MM.1S (cell line): ENCODE results near the gene TOP2B.

Source experiments
- DNase-seq: peaks from one replicate; pipeline ENCODE4 v3.0.0-alpha.2; 2015
- H2AFZ ChIP-seq: fragments of 300-600 bp; sonication (generic); 2 replicates; pipeline ENCODE4 v1.6.0; 2016; ENCODE audit warnings: antibody characterized with exemption, low read length
- H3F3A ChIP-seq: fragments of 300-600 bp; sonication (generic); 2 replicates; pipeline ENCODE4 v1.6.1; 2016; ENCODE audit warnings: mild to moderate bottlenecking, antibody characterized with exemption, low read length, moderate library complexity, mixed read lengths; ENCODE audit not compliant: insufficient read depth
- H3K27ac ChIP-seq: fragments of 300-600 bp; sonication (generic); 2 replicates; pipeline ENCODE4 v1.5.1; 2016; ENCODE audit warnings: mild to moderate bottlenecking, low read length
- H3K27me3 ChIP-seq: fragments of 300-600 bp; sonication (generic); replicated peaks from 2 replicates; pipeline ENCODE4 v1.6.0; 2016; ENCODE audit warnings: low read length; ENCODE audit not compliant: insufficient read depth
- H3K36me3 ChIP-seq: fragments of 300-600 bp; sonication (generic); replicated peaks from 2 replicates; pipeline ENCODE4 v1.6.1; 2016; ENCODE audit warnings: mild to moderate bottlenecking, low read length, mixed read lengths; ENCODE audit not compliant: insufficient read depth
- H3K4me1 ChIP-seq: fragments of 300-600 bp; sonication (generic); 2 replicates; pipeline ENCODE4 v1.6.1; 2016; ENCODE audit warnings: low read length, mixed read lengths
- H3K4me2 ChIP-seq: fragments of 300-600 bp; sonication (generic); 2 replicates; pipeline ENCODE4 v1.6.0; 2016; ENCODE audit warnings: low read depth, low read length
- H3K4me3 ChIP-seq: fragments of 300-600 bp; sonication (generic); 2 replicates; pipeline ENCODE4 v1.5.1; 2016; ENCODE audit warnings: low read length, mixed read lengths
- H3K79me2 ChIP-seq: fragments of 300-600 bp; sonication (generic); 2 replicates; pipeline ENCODE4 v1.6.1; 2016; ENCODE audit warnings: mixed run types, low read length, mixed read lengths
- H3K9ac ChIP-seq: fragments of 300-600 bp; sonication (generic); 2 replicates; pipeline ENCODE4 v1.6.1; 2016; ENCODE audit warnings: low read length, mixed read lengths
- H3K9me2 ChIP-seq: fragments of 300-600 bp; sonication (generic); replicated peaks from 2 replicates; pipeline ENCODE4 v1.6.1; 2016; ENCODE audit warnings: mild to moderate bottlenecking, low read length, mixed read lengths; ENCODE audit not compliant: insufficient read depth
- H3K9me3 ChIP-seq: fragments of 300-600 bp; sonication (generic); replicated peaks from 2 replicates; pipeline ENCODE4 v1.6.1; 2016; ENCODE audit warnings: mild to moderate bottlenecking, low read length, mixed read lengths; ENCODE audit not compliant: insufficient read depth
- H4K20me1 ChIP-seq: fragments of 300-600 bp; sonication (generic); 2 replicates; pipeline ENCODE4 v1.6.1; 2016; ENCODE audit warnings: mild to moderate bottlenecking, low read length, moderate library complexity, mixed read lengths; ENCODE audit not compliant: insufficient read depth
- EZH2 ChIP-seq: fragments of 300-600 bp; sonication (generic); optimal IDR thresholded peaks from 2 replicates; pipeline ENCODE3; 2017; ENCODE audit warnings: low read depth, mild to moderate bottlenecking, antibody characterized with exemption, low read length, mixed read lengths
- EZH2phosphoT487 ChIP-seq: fragments of 300-600 bp; sonication (generic); IDR thresholded peaks from 2 replicates; pipeline ENCODE4 v1.6.1; 2018; ENCODE audit warnings: antibody characterized with exemption, low read length
- TF ChIP-seq, protein P1 (sequence below): fragments of 300-600 bp; sonication (generic); IDR thresholded peaks from 2 replicates; pipeline ENCODE4 v1.5.1; 2016; ENCODE audit warnings: antibody characterized with exemption, low read length, mixed read lengths

The TOP2B gene

GRCh38 chr3:25594007-25594502 lies 70.7 kb downstream of the TOP2B start:
- Histone ChIP-seq H3K4me2 (no peak overlapping the region), H3K79me2 (no peaks in the 10 kb centered on the region), H3K27ac (no peak overlapping the region), H3K9me3 (no peaks in the 10 kb centered on the region), H3K4me1 (no peaks in the 10 kb centered on the region), H3K9ac (no peak overlapping the region), H3K36me3 (no peaks in the 10 kb centered on the region; the same call in 1 of the 2 replicates), H3K9me2 (no peaks in the 10 kb centered on the region), H2AFZ (no peak overlapping the region), H4K20me1 (no peaks in the 10 kb centered on the region), H3F3A (0 out of 2 replicates have a peak, but pooled peaks cover 2% of the 10 kb centered on the region), H3K4me3 (no peak overlapping the region), H3K27me3 (no peaks in the 10 kb centered on the region)
- peak; percentile 46 for DNase-seq
- TF ChIP-seq EZH2phosphoT487: no peak
- TF ChIP-seq, protein P1, sequence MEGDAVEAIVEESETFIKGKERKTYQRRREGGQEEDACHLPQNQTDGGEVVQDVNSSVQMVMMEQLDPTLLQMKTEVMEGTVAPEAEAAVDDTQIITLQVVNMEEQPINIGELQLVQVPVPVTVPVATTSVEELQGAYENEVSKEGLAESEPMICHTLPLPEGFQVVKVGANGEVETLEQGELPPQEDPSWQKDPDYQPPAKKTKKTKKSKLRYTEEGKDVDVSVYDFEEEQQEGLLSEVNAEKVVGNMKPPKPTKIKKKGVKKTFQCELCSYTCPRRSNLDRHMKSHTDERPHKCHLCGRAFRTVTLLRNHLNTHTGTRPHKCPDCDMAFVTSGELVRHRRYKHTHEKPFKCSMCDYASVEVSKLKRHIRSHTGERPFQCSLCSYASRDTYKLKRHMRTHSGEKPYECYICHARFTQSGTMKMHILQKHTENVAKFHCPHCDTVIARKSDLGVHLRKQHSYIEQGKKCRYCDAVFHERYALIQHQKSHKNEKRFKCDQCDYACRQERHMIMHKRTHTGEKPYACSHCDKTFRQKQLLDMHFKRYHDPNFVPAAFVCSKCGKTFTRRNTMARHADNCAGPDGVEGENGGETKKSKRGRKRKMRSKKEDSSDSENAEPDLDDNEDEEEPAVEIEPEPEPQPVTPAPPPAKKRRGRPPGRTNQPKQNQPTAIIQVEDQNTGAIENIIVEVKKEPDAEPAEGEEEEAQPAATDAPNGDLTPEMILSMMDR: peak; percentile 72

GRCh38 chr3:25593001-25593400 lies 71.7 kb downstream of the TOP2B start:
- no peaks in the 10 kb centered on the region for H3K9me2 ChIP-seq
- no peak overlapping the region for H3K27ac ChIP-seq
- no peak overlapping the region for H3K4me3 ChIP-seq
- H3K4me2 ChIP-seq: no peak overlapping the region
- no peaks in the 10 kb centered on the region for H3K9me3 ChIP-seq
- H3K79me2 ChIP-seq: no peaks in the 10 kb centered on the region
- no peaks in the 10 kb centered on the region for H3K36me3 ChIP-seq
- no peaks in the 10 kb centered on the region for H3K4me1 ChIP-seq
- 0 out of 2 replicates have a peak, but pooled peaks cover 2% of the 10 kb centered on the region for H3F3A ChIP-seq
- no peaks in the 10 kb centered on the region for H3K27me3 ChIP-seq
- TF ChIP-seq, protein P1: no peak
- H3K9ac ChIP-seq: no peak overlapping the region
- no peaks in the 10 kb centered on the region for H4K20me1 ChIP-seq
- no peak for DNase-seq
- no peak overlapping the region for H2AFZ ChIP-seq

- TF ChIP-seq, protein P1: no peak
- TF ChIP-seq EZH2 (no peak), EZH2phosphoT487 (no peak)
- H3K36me3 ChIP-seq: no peaks in the 10 kb centered on the region
- H3K27ac ChIP-seq: no peak overlapping the region
- H3K9me3 ChIP-seq: no peaks in the 10 kb centered on the region
- H4K20me1 ChIP-seq: no peaks in the 10 kb centered on the region
- no peaks in the 10 kb centered on the region for H3K4me1 ChIP-seq
- H3K27me3 ChIP-seq: no peaks in the 10 kb centered on the region
- H3K4me2 ChIP-seq: no peak overlapping the region
- no peaks in the 10 kb centered on the region for H3K79me2 ChIP-seq
- H3K9me2 ChIP-seq: no peaks in the 10 kb centered on the region
- DNase-seq: no peak
- no peak overlapping the region for H3K9ac ChIP-seq
- no peak overlapping the region for H3K4me3 ChIP-seq
- H2AFZ ChIP-seq: no peak overlapping the region
- 0 out of 2 replicates have a peak, but pooled peaks cover 2% of the 10 kb centered on the region for H3F3A ChIP-seq
Observed at GRCh38 chr3:25592510-25592968, 72.2 kb downstream of the TOP2B start.
